Measurements from ENCODE around the gene GAD1.

The GAD1 gene

GRCh38 chr2:170818036-170818751 is 1.5 kb downstream of the GAD1 start:
- no peak for DNase-seq

- no peak for DNase-seq
Observed at GRCh38 chr2:170818752-170819470, 2.2 kb downstream of the GAD1 start.

DNA sequence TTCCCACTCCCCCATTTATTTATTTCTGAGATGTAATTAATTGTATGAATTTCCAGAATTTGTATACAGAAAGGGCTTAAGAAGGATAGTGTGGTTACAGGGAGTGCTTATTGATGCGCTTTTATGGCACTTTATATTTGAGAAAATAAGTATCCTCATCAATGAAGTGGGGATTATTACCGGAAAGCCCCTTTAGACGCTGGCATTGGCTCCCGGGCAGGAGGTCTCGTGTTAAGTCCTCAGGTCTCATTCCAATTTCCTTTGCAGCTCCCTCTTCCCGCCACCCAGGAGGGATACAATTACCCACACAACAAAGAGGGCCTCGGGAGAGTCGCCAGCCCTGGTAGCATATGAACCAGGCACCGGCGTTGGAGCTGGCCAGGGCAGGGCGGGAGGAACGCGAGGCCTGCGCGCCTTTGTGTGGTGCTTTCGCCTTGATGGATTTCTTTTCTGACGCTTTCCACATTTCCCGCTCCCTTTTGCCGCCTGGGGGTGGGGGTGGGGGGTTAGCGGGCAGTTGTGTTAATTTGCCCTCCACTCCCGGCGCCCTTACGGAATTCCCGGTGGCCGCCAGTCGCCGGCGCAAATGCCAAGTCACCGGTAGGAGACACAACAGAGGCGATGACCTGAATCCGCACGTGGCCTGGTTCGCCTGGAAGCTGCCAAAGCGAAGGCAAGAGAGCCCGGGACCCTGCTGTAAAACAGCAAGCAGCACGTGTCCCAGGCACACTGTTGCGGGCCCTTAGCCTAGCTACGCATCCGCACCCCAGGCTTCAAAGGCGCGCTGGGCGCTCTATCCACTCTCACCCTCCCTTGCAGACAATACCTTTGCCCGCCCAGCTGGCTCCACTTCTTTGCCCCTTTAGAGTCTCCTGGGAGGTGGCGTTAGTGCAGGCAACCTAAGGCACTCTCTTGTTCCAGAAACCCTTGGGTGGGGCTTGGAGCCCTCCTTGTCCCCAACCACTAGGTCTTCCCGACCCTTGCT is 3.3 kb downstream of the GAD1 start:
- DNase-seq, result no peak

DNA sequence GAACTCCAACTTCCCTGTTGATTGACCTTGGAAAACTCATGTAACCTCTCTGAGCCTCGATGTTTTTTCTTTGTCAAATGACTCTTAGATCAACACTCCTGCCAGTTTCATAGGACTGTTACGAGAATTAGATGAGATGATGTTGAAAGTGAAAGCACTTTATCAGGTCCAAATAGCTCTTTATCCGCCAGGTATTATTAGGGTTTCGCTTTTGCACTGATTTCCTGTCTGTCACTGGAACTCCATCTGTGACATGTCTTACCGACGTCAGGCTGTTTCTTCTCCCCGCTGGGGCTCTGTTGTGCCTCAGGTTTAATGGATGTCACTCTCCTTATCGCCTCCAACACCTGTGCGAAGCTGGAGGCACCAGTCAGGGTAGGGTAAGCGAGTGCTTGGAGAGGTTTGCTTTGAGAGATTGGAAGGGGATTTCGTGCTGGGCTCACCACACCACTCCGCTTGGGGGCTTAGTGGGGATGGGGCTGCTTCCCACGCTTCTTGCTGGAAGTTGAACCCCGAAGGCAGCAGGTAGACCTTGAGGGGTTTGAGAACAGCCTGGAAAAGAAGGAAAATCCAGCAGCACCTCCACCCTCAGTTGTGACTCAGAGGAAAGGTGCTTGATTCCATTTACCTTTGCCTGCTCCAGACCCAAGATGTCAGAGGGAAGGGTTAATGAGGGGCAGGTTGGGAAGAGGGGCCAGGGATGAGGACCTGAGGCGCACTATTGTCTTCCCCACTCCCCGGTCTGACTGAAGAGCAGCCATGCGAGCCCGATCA is 4.3 kb downstream of the GAD1 start:
- peak; percentile 44 for DNase-seq

- DNase-seq, result no peak
Observed at GRCh38 chr2:170821531-170822289, 5.0 kb downstream of the GAD1 start.

DNA sequence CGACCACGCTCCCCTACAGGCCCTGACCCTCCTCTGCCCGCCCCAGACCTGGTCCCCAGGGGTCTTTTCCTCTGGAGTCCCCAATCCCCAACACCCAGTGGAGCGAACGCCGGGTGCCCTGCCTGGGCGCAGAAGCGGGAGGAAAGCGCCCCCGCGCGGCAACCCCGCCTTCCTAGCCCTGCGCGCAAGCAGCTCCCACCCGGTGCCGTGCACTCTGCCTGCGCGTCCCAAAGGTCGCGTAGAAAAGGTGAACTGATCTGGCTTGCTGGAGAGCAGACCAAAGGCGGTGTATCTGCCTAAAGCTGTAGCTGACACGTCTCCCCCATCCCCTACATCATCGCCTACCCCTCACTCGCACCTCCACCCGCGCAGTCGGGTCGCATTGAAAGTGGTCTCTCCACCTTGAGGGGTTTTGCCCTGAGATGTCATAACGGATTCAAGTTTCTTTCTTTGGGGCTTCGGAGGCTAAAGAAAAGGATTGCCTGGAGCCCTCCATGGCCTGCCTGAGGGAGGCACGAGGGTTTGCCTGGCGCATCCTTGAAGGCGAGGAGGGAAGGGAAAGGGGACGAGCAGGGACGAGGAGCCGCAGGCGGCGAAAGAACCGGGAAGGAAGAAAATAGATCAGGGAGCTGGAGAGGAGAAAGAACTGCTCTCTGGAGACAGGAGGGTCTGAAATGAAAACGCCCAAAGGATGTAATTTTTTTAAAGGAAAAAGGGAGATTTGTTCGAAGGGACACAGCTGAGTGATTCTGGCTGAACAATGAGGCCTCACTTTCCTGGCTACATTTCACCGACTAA is 5.8 kb downstream of the GAD1 start:
- no peak for DNase-seq

- no peak for DNase-seq
Observed at GRCh38 chr2:170823088-170823897, 6.6 kb downstream of the GAD1 start.

DNA sequence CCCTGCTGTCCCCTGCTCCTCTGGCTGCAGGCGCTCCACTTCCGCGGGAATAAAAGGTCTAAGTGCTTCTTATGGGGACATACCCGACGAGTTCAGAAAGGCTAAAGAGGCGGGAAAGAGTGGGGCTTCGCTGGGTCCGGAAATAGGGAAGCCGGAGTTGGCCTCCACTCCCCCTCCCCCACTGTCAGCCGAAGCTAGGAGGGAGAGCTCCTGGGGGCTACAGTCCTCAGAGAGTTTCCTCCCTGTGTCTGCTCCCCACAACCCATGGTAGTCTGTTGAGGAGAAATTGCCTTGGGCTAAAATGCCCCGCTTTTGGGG is 7.2 kb downstream of the GAD1 start:
- no peak for DNase-seq

GRCh38 chr2:170824526-170825015 is 7.9 kb downstream of the GAD1 start:
- no peak for DNase-seq

GRCh38 chr2:170827841-170828532 is 11.3 kb downstream of the GAD1 start:
- no peak for DNase-seq

GRCh38 chr2:170828533-170828916 is 11.8 kb downstream of the GAD1 start:
- no peak for DNase-seq

- DNase-seq, result no peak
Observed at GRCh38 chr2:170829036-170829435, 12.3 kb downstream of the GAD1 start.

DNA sequence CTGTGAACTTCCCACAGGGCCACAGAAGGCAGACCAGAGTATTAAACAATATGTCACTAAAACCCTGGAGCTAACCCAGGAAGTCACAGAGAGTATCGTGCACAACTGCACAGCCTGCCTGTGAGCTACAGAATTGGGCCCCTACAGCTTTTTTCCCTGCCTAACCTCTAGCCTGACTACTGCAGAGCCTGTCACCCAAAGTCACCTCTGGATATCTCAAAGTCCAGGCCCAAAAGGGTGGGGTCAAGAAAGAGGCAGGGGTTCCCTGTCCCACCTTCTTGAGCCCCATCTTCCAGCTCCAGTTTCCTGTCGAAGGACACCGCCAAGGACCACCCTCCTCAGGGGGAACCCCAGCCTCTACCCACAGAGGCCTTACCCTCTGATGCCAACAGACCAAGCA is 13.5 kb downstream of the GAD1 start:
- no peak for DNase-seq

- DNase-seq, result no peak
Observed at GRCh38 chr2:170831115-170831514, 14.4 kb downstream of the GAD1 start.

DNA sequence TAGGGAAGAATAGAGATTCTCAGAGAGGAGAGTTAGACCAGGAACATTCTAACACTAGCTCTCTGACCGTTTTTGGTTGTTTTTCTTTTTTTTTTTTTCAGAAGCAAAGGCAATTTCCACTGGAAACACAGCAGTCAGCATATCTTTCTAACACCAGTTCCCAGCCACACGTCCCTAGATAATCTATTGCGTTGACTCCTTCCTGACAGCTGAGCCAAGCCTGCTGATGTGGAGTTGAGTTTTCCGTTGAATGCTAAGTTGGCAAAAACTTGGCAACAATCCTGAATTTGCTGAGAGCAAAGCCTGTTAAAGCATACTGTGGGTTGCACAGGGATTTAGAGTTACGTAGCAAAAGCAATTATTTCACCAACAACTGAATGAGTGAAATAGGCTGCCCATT is 19.3 kb downstream of the GAD1 start:
- no peak for DNase-seq

DNA sequence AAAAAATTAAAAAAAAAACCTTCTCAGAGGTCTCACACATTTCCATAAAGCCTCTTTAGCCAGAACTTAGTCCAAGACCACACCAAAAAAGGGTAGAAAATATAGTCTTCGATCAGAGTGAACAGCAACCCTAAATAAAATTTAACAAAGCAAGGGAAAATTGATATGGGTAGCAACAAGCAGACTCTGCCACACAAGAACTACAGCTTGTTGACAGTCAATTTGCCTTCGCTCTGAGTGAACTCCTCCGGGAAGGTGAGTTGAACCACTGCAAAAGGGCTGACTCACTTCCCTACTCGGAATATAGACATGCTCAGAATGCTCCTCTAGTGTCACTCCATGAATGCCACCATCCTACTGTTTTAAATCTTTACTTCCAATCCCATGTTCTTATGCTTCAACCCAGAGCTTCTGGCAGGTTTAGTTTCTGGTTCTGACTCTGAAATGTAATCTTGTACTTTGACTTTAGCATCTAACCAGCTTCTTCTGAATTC is 24.1 kb downstream of the GAD1 start:
- DNase-seq, result no peak

GRCh38 chr2:170842785-170843184 is 26.1 kb downstream of the GAD1 start:
- DNase-seq, result no peak

DNA sequence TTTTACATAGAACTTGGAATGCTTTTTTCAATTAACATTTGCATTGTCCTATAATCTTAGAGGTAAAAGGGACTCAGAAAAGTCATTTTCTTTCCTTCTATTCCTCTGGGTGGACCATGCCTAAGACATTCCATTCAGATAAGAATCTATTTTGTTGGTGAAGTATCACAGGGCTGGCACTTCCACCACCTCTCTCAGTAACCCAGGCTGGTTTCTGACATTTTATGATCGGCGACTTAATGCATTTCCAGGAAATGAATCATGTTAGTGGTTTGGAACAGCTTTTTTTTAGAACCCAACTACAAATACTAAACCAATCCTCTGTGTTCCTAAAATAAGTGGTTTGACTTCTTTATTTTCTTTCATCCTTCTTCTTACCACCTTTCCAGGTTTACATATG is 27.0 kb downstream of the GAD1 start:
- DNase-seq, result peak; percentile 18

DNA sequence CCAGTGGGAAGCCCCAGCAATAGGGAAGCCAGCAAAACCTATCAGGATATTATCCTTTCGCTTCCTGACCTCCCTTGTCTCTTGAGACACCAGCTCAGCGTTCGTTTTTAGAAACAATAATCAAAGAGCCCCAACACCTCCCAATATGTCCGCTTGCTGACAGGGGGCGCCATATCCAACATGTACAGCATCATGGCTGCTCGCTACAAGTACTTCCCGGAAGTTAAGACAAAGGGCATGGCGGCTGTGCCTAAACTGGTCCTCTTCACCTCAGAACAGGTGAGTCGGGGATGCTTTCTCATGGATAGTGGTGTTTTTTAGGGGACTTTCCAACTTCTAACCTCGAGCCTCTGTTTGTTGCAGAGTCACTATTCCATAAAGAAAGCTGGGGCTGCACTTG is 28.7 kb downstream of the GAD1 start:
- no peak for DNase-seq
